ENCODE results near the gene EXOSC10.

DNA sequence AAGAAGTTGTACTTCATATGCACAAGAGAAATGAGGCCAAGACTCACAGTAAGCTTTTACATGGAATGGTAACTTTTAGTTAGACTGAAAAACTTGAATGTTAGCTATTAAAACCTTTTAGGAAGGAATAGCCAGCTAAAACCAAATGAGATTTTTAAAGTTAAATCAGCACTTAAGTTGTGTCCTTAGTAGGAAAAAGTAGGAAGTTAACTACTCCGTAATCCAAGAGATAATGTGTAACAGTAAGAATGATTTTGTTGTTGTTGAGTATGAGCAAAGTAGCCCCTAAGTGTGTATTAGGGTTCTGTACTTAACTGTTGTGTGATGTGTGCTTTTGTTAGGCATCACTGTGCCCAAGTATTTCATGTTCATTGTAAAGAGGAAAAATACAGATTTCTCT lies 74.1 kb downstream of the EXOSC10 start:
- TF ChIP-seq, protein P1, sequence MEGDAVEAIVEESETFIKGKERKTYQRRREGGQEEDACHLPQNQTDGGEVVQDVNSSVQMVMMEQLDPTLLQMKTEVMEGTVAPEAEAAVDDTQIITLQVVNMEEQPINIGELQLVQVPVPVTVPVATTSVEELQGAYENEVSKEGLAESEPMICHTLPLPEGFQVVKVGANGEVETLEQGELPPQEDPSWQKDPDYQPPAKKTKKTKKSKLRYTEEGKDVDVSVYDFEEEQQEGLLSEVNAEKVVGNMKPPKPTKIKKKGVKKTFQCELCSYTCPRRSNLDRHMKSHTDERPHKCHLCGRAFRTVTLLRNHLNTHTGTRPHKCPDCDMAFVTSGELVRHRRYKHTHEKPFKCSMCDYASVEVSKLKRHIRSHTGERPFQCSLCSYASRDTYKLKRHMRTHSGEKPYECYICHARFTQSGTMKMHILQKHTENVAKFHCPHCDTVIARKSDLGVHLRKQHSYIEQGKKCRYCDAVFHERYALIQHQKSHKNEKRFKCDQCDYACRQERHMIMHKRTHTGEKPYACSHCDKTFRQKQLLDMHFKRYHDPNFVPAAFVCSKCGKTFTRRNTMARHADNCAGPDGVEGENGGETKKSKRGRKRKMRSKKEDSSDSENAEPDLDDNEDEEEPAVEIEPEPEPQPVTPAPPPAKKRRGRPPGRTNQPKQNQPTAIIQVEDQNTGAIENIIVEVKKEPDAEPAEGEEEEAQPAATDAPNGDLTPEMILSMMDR (conservative IDR thresholded peaks at IDR 0.05) = no peak
- no peak for TF ChIP-seq EZH2 (IDR thresholded peaks at IDR 0.05; ENCODE audit: low read depth)

All from PC-9 (cell line).